HG03196 (cell line): ENCODE data around the gene TTC23.

Source experiments
- ATAC-seq: cut with Tn5 transposase; IDR thresholded peaks from one replicate; pipeline ENCODE4 v1.9.1; 2021; ENCODE audit not compliant: unreplicated experiment

TTC23 gene

GRCh38 chr15:99165956-99166689 is 83.3 kb downstream of the TTC23 start:
- ATAC-seq = no peak

GRCh38 chr15:99165020-99165790 is 84.2 kb downstream of the TTC23 start:
- no peak for ATAC-seq

- no peak for ATAC-seq
Observed at GRCh38 chr15:99164119-99164518, 85.3 kb downstream of the TTC23 start.

- ATAC-seq = no peak
Observed at GRCh38 chr15:99163271-99164062, 85.9 kb downstream of the TTC23 start.

GRCh38 chr15:99158626-99159412 is 90.6 kb downstream of the TTC23 start:
- no peak for ATAC-seq

DNA sequence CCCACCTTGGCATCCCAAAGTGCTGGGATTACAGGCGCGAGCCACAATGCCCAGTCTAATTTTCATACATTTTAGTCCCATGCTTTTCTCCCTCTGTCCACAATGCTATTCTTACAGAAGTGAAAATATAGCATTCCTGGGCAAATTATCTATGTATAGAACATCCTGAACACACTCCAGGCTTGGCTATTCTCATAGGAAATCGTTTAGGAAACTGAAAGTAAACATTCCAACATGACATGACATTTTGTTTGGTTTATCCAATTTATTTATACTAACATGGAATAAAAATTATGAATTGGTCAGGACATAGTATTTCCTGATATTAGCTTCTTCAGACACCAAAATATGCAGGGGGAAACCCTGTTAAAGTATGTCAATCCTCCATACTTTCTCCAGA is 91.9 kb downstream of the TTC23 start:
- ATAC-seq = no peak

- no peak for ATAC-seq
Observed at GRCh38 chr15:99155961-99156443, 93.4 kb downstream of the TTC23 start.

GRCh38 chr15:99154271-99154670 is 95.1 kb downstream of the TTC23 start:
- ATAC-seq = no peak

DNA sequence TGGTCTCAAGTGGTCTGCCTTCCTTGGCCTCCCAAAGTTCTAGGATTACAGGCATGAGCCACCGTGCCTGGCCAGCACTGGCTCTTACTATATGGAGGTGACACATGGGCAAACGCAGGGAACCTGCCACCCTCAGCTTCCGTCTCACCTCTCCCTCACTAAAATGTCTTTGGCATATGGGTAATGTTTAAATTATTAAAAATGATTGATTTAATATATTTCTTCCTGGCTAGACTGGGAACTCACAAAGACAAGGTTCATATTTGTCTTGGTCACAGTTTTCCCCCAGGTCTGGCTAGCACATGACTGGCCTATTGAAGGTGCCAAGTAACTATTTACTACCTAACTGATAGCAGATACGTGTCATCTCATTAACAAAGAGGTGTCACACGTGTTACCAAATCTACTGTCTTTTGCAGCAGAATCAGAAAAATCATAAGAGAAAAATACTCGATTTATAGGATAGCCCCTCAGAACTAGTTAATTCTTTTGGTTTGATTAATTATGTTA is 96.3 kb downstream of the TTC23 start:
- no peak for ATAC-seq

GRCh38 chr15:99151156-99151555 is 98.2 kb downstream of the TTC23 start:
- ATAC-seq = no peak

- no peak for ATAC-seq
Observed at GRCh38 chr15:99149366-99149765, 100.0 kb downstream of the TTC23 start.

GRCh38 chr15:99148851-99149276 is 100.5 kb downstream of the TTC23 start:
- no peak for ATAC-seq

- no peak for ATAC-seq
Observed at GRCh38 chr15:99146661-99147060, 102.7 kb downstream of the TTC23 start.

GRCh38 chr15:99145778-99146177 is 103.6 kb downstream of the TTC23 start:
- no peak for ATAC-seq

DNA sequence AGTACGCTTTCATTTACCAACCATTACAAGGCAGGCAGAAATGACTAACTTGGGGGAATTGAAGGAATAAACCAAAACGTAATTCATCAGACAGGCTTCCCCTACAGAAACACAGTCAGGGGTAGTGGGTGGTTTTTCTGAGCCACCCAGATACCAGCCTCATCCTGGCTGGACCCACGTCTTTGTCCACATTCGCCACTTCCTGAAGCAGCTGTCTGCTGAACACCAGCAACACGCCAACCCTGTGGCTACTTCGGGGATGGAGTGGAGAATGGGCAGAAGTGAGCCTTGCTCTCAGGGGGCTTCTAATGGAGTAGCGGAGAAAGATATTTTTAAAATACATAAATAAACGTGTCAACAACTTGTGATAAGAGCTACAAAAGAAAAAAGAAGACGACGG is 104.4 kb downstream of the TTC23 start:
- no peak for ATAC-seq

DNA sequence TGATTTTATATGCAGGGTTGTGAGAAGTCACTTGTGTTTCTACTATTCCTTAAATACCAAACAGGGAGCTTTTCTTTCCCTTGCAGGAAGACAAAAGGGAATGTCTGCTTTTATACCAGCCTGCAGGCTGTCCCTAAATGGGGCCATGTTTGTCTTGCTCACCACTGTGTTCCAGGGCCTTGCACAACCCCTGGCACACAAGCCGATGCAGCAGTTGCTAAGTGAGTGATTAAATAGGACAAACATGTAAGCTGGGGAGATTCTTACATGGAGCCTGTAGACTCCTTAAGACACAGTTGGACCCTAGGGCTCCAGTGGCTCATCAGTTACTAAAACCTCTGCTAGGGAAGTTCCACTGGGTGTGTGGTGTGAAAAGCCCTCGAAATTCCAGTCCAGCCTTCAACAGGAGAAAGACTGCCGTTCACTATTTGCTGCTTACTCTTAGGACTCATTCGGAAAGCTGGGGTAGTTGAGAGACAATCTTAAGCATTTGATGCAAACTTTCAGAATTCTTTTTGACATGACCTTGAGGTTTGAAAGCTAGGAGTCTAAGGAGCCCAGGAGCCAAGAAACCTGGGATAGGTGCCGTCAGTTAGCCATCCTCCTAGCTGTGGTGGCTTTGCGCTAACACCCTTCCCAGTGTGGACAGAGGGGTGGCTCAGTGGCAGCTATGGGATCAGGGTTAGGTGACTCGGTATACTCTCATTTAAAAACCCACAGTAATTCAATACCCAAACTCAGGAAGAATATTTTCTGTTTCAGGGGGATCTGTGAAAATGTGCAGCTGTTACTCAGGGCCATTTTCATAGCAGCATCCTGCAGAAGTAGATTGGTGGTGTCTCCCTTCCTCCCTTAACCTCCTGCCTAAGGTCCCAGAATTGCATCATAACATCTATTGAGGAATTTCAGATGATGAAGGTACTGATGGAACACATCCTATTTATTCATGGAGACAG is 105.4 kb downstream of the TTC23 start:
- ATAC-seq = no peak

GRCh38 chr15:99143242-99143641 is 106.1 kb downstream of the TTC23 start:
- no peak for ATAC-seq

DNA sequence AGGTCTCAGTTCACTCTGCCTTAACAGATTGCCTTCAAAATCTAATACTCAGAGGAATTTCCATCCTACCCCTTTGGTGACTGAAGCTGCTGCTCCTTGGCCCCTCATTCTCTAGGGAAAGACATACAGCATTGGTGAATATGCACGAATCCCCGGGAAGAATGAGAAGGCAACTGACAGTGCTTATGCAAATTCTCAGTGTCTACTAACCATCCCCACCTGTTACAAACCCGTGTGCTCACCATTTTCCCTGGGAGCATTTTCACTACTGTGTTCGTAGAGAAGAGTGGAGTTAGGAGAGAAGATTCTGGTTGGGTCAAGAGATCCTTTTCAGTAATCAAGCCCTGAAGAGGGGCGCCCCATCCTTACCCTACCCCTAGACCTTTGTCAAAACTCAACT is 106.8 kb downstream of the TTC23 start:
- no peak for ATAC-seq

DNA sequence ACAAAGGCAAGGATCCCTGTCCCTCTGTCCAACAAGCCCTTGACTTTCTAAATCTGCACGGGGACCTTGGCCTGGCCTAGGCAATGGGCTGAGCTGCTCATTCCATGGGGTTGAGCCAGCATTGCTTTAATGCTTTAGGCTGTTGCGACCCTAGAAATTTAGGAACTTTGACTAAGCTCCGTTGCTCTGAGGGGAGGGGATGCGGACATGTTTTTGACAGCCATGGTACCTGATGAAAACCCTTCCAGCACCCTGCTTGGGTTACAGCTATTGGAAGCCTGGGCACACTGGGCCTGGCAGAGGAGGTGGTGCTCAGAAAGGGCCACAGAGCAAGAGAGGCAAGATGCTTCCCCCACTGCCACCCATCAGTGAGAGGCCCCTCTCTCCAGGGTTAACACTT is 107.4 kb downstream of the TTC23 start:
- ATAC-seq = no peak
